ENCODE data around the gene B3GNT5. TPM values are rescaled to one million over a fixed set of nuclear protein-coding genes. Genes with fewer than 3 reads are reported as not detected.

Gene B3GNT5, protein sequence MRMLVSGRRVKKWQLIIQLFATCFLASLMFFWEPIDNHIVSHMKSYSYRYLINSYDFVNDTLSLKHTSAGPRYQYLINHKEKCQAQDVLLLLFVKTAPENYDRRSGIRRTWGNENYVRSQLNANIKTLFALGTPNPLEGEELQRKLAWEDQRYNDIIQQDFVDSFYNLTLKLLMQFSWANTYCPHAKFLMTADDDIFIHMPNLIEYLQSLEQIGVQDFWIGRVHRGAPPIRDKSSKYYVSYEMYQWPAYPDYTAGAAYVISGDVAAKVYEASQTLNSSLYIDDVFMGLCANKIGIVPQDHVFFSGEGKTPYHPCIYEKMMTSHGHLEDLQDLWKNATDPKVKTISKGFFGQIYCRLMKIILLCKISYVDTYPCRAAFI
- 5.6 and 7.8 TPM in 2 replicates for total RNA-seq

DNA sequence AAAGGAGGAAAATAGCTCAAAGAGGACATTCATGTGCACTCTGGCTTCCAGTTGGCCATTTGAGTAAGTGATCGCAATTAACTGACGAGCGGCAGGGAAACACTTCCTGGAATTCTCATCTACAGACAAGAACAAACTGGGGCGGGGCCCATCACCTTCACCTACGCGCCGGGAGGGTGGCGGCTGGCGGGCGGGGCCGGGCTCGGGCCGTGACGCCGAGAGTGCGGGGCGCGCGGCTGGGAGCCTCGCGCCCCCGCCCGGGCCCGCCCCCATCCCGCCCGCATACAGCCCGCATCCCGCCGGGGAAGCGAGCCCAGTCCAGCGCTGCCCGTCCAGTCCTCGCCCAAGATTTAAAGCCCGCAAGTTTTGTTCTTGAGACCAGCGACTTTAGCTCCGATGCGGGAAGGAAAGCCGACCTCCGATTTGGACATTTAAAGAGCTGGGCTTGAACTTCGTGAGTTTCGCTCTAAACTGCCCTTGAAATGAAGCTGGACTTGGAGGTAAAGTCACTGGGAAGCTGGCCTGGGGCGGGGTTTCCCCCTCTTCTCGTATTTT is at the start of gene B3GNT5:
Gene B3GNT5, plus strand, starts transcription at position 281 of the 555 bp plus-strand sequence. CDS start 16,546 bp downstream, outside the sequence.

Other genes with a start within 250 kb of the B3GNT5 start
- gene MCCC1, start 153.8 kb upstream of the B3GNT5 start, total RNA-seq = 9.7 and 9.9 TPM in 2 replicates
- 0.16 TPM in 1 of 2 replicates, not detected in the other for gene LAMP3, start 90.5 kb upstream of the B3GNT5 start, total RNA-seq
- 0.16 and 0.18 TPM in 2 replicates for gene MCF2L2, start 175.4 kb downstream of the B3GNT5 start, total RNA-seq

All from cardiac atrium fibroblast (primary cell).